CD4-positive, alpha-beta T cell treated with Interleukin-10 for 1 hour (primary cell): ENCODE data around the gene BBS4.
"Not testable (repeated sequence)": the region's sequence is repeated elsewhere in the genome, so short reads cannot be mapped to it uniquely, and the experiment has no call there.

Experiments
- DNase-seq: peaks from one replicate; pipeline ENCODE4 v3.0.0-alpha.2; 2020

The BBS4 gene

GRCh38 chr15:72706266-72706665 is 20.3 kb downstream of the BBS4 start:
- no peak for DNase-seq

GRCh38 chr15:72708551-72709303 is 22.7 kb downstream of the BBS4 start:
- DNase-seq = not testable (repeated sequence)

- peak; percentile 72 for DNase-seq
These were observed 36.2 kb downstream of the BBS4 start for GRCh38 chr15:72722071-72722696.

- DNase-seq = no peak
These were observed 38.0 kb downstream of the BBS4 start for GRCh38 chr15:72724028-72724427.

GRCh38 chr15:72725446-72725845 is 39.4 kb downstream of the BBS4 start:
- DNase-seq = no peak

GRCh38 chr15:72725851-72726250 is 39.8 kb downstream of the BBS4 start:
- not testable (repeated sequence) for DNase-seq

GRCh38 chr15:72727154-72727553 is 41.1 kb downstream of the BBS4 start:
- DNase-seq = no peak

- DNase-seq = not testable (repeated sequence)
These were observed 42.2 kb downstream of the BBS4 start for GRCh38 chr15:72728249-72728648.

GRCh38 chr15:72728821-72729220 is 42.8 kb downstream of the BBS4 start:
- DNase-seq = no peak

- no peak for DNase-seq
These were observed 46.1 kb downstream of the BBS4 start for GRCh38 chr15:72732086-72732485.

- DNase-seq = no peak
These were observed 46.5 kb downstream of the BBS4 start for GRCh38 chr15:72732516-72732915.

- DNase-seq = no peak
These were observed 48.1 kb downstream of the BBS4 start for GRCh38 chr15:72733941-72734738.

- DNase-seq = no peak
These were observed 49.1 kb downstream of the BBS4 start for GRCh38 chr15:72735111-72735510.

GRCh38 chr15:72737061-72737460 is 51.1 kb downstream of the BBS4 start:
- no peak for DNase-seq

GRCh38 chr15:72737723-72738122 is 51.7 kb downstream of the BBS4 start:
- DNase-seq = no peak

GRCh38 chr15:72740219-72740618 is 54.2 kb downstream of the BBS4 start:
- peak; percentile 34 for DNase-seq

- no peak for DNase-seq
These were observed 63.7 kb downstream of the BBS4 start for GRCh38 chr15:72749700-72750099.

GRCh38 chr15:72751751-72752455 is 65.9 kb downstream of the BBS4 start:
- DNase-seq = no peak

- no peak for DNase-seq
These were observed 68.1 kb downstream of the BBS4 start for GRCh38 chr15:72754096-72754495.

GRCh38 chr15:72758182-72758581 is 72.2 kb downstream of the BBS4 start:
- DNase-seq = no peak

- no peak for DNase-seq
These were observed 74.7 kb downstream of the BBS4 start for GRCh38 chr15:72760590-72761260.

GRCh38 chr15:72764656-72765055 is 78.6 kb downstream of the BBS4 start:
- no peak for DNase-seq

- DNase-seq = no peak
These were observed 80.0 kb downstream of the BBS4 start for GRCh38 chr15:72766025-72766424.
